Natural killer cell (primary cell): Measurements from ENCODE around the gene ENGASE. TPM values are rescaled to one million over a fixed set of nuclear protein-coding genes. Genes with fewer than 3 reads are reported as not detected.

Experiments used
- ATAC-seq, 3 donors: fragments of 150-1000 bp in 2 of 3; fragments of 200-7000 bp in 1 of 3; cut with Tn5 transposase; 1 replicate in 1 of 3; 2 replicates in 2 of 3; pipeline ENCODE4 v1.10.0; 2021; ENCODE audit warnings: mild to moderate bottlenecking in 2 of 3, moderate library complexity in 2 of 3
- DNase-seq, 2 donors: peaks; one replicate each; pipeline versions ENCODE4 v3.0.0 to v3.0.0-alpha.2; 2013 to 2021; ENCODE audit warnings: mixed read lengths in 1 of 2
- H3K27ac ChIP-seq: one replicate; pipeline ENCODE4 v1.5.1; 2013; ENCODE audit warnings: mild to moderate bottlenecking, low read length
- H3K27me3 ChIP-seq: one replicate; pipeline ENCODE4 v1.6.1; 2013; ENCODE audit warnings: low read length; ENCODE audit not compliant: control insufficient read depth, insufficient read depth
- H3K36me3 ChIP-seq: one replicate; pipeline ENCODE4 v1.6.1; 2013; ENCODE audit warnings: low read length; ENCODE audit not compliant: control insufficient read depth, insufficient read depth
- H3K4me1 ChIP-seq: one replicate; pipeline ENCODE4 v1.6.1; 2013; ENCODE audit warnings: low read length; ENCODE audit not compliant: control insufficient read depth, insufficient read depth
- H3K4me3 ChIP-seq: one replicate; pipeline ENCODE4 v1.5.1; 2013; ENCODE audit warnings: low read length
- H3K9me3 ChIP-seq: one replicate; pipeline ENCODE4 v1.6.1; 2013; ENCODE audit warnings: low read length; ENCODE audit not compliant: control insufficient read depth, insufficient read depth
- H3K27ac Mint-ChIP-seq, 2 donors: one replicate each; pipeline ENCODE4 v1.8.0; 2022; ENCODE audit warnings: mild to moderate bottlenecking in 2 of 2, mixed read lengths in 2 of 2, moderate library complexity in 1 of 2
- H3K27me3 Mint-ChIP-seq, 2 donors: one replicate each; pipeline ENCODE4 v1.8.0; 2022; ENCODE audit warnings: low read depth in 2 of 2, mixed read lengths in 2 of 2
- H3K36me3 Mint-ChIP-seq: one replicate; pipeline ENCODE4 v1.8.0; 2022; ENCODE audit warnings: mixed read lengths
- H3K4me1 Mint-ChIP-seq, 2 donors: one replicate each; pipeline ENCODE4 v1.8.0; 2022; ENCODE audit warnings: mixed read lengths in 2 of 2
- H3K4me3 Mint-ChIP-seq: one replicate; pipeline ENCODE4 v1.8.0; 2022; ENCODE audit warnings: mild to moderate bottlenecking, moderate library complexity, mixed read lengths
- H3K9me3 Mint-ChIP-seq, 2 donors: one replicate each; pipeline ENCODE4 v1.8.0; 2022; ENCODE audit warnings: mixed read lengths in 2 of 2
- CTCF ChIP-seq: fragments of 200-600 bp; IDR thresholded peaks from one replicate; pipeline ENCODE4 v1.8.0; 2022; ENCODE audit warnings: antibody characterized with exemption
- WGBS: methylation state at CpG from one replicate; pipeline ENCODE4 v1.1.7; 2013; ENCODE audit warnings: missing lambda C conversion rate; ENCODE audit not compliant: insufficient coverage; 5-methylcytosine and 5-hydroxymethylcytosine counted together
- intact Hi-C: fragments of 100-400 bp; cut with micrococcal nuclease; formaldehyde crosslinking; loops from one replicate; pipeline ENCODE4 v1.14.2; 2022
- total RNA-seq, 4 donors: library from RNA; stranded (reverse); fragments of 120-200 nt in 1 of 4; gene quantifications; one replicate each; pipeline versions ENCODE4 v1.2.3 to v1.2.4, GENCODE V29; 2013 to 2022

Gene ENGASE
- total RNA-seq, 3 donors from 2014 or later (not counting 1 experiment from before 2014, with no cell fraction given): 56.0 to 86.4 (median 56.9) TPM

- Histone ChIP-seq H3K36me3 (no peaks in the 10 kb centered on the region), H3K4me1 (no peaks in the 10 kb centered on the region), H3K4me3 (no peak overlapping the region), H3K27me3 (no peaks in the 10 kb centered on the region), H3K9me3 (no peaks in the 10 kb centered on the region), H3K27ac (no peak overlapping the region)
- no peaks in the 10 kb centered on the region for H3K4me1 Mint-ChIP-seq
- DNase-seq: no peak
- H3K4me3 Mint-ChIP-seq: no peak overlapping the region
- no peak for TF ChIP-seq CTCF
- H3K27me3 Mint-ChIP-seq: no peaks in the 10 kb centered on the region
- H3K9me3 Mint-ChIP-seq: no peaks in the 10 kb centered on the region
- intact Hi-C loops: no loop called here
- no peaks in the 10 kb centered on the region for H3K36me3 Mint-ChIP-seq
- no peak for ATAC-seq
- WGBS: 76% methylated on average over 30 of the region's 30 CpGs
- H3K27ac Mint-ChIP-seq: no peak overlapping the region
Observed at GRCh38 chr17:79114458-79115301, 40.1 kb downstream of the ENGASE start.

DNA sequence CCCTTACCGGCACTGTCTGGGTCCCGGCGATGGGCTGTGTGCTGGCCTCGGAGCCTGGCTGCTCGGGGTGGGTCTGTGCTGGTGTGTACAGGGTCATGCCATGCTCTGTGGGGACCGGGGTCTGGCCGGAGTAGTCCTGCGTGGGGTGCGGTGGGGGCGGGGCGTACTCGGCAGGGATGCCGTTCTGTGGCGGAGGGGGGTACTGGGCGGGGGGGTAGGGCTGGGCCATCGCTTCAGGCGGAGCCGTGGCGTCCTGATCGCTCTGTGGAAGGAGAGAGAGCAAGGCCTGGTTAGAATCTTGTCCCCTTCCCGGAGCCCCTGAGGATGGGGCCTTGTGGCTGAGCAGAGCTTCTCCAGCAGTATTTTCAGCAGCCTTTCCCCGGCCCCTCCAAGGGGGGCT, 40.9 kb downstream of the ENGASE start:
- Mint-ChIP-seq H3K4me3 (no peak overlapping the region), H3K9me3 (no peaks in the 10 kb centered on the region), H3K27ac (no peak overlapping the region), H3K4me1 (no peaks in the 10 kb centered on the region), H3K36me3 (no peaks in the 10 kb centered on the region), H3K27me3 (no peaks in the 10 kb centered on the region)
- no peak overlapping the region for H3K27ac ChIP-seq
- intact Hi-C loops: no loop called here
- no peaks in the 10 kb centered on the region for H3K27me3 ChIP-seq
- H3K36me3 ChIP-seq: no peaks in the 10 kb centered on the region
- WGBS: 85% methylated on average over 22 of the region's 22 CpGs
- H3K9me3 ChIP-seq: no peaks in the 10 kb centered on the region
- ATAC-seq (no peak), DNase-seq (no peak)
- no peaks in the 10 kb centered on the region for H3K4me1 ChIP-seq
- H3K4me3 ChIP-seq: no peak overlapping the region
- TF ChIP-seq CTCF: no peak

DNA sequence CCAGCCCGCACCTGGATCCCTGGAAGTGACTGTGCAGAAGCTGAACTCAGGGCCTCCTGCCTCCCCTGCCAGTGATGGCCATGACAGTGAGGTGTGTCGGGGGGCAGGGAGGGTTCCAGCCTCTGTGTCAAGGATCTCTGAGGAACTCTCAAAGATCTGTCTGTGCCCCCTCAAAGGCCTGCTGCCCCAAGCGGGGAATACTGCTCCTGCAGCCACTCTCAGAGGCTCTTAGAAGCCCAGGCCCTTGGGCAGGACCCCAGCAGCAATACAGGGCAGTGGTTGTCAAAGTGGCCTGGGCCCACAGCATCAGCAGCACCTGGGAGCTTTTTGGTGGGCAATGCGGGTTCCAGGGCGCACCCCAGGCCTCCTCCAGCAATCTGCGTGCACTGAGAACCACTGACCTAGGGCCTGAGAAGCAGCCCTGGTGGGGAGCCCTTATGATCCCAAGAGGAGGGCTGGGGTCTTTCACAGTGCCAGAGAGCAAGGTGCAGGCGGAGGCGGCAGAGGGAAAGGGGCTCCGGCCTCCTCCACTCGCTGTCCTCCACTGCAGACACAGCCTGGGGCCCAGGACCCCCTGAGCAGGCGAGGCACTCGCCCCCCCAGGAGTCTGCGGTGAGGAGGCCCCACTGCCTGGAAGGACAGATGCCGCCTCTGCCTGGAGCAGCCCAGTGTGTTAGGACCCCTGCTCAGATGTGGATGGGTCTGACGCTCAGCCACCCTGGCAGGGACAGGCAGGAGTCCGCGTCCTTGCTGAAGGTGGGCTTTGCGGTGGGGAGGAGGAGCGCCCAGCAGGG, 42.1 kb downstream of the ENGASE start:
- ATAC-seq: no peak
- Histone ChIP-seq H3K27ac (no peak overlapping the region), H3K27me3 (no peaks in the 10 kb centered on the region), H3K9me3 (no peaks in the 10 kb centered on the region), H3K4me3 (no peak overlapping the region), H3K36me3 (no peaks in the 10 kb centered on the region), H3K4me1 (no peaks in the 10 kb centered on the region)
- no peak for TF ChIP-seq CTCF
- WGBS: 92% methylated on average over 19 of the region's 19 CpGs
- Mint-ChIP-seq H3K36me3 (no peaks in the 10 kb centered on the region), H3K9me3 (no peaks in the 10 kb centered on the region), H3K27me3 (no peaks in the 10 kb centered on the region), H3K4me3 (no peak overlapping the region), H3K27ac (no peak overlapping the region), H3K4me1 (no peaks in the 10 kb centered on the region)
- no peak for DNase-seq
- intact Hi-C loops: no loop called here
